Measurements from ENCODE around the gene FKBP1A.

DNA sequence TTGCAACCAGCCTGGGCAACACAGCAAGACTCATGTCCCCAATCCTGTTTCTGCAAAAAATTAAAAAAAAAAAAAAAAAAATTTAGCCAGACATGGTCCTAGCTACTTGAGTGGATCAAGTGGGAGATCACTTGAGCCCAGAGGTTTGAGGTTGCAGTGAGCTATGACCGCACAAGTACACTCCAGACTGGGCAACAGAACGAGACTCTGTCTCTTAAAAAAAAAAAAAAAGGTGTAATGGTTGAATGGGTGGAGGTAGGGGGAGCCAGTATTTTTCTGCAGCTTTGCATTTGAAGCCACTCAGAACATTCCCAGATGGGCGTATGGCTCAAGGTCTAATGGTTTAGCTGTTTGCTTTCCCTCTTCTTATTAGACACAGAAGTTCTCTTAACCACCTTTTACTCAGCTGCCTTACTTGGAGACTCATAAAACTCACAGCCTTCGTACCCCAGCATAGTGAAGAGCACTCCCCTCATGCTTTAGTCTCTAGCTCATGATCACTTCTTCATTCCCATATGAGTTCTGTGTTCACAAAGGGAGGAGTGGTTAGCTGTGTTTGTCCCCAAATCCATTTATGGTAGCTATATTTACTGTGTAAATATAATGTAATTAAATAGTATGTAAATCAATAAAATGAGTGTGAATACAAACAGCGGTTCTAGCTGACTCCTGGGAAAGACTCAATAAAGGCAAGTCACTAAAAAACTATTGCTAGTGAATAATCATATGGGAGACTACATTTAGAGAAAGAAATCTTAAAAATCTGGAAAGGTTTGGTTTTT lies 9.0 kb downstream of the FKBP1A start:
- no peak for TF ChIP-seq TAF1 (IDR thresholded peaks at IDR 0.05; ENCODE audit: borderline replicate concordance, low read depth, low read length)
- TF ChIP-seq POLR2A (IDR thresholded peaks at IDR 0.05; ENCODE audit: low read depth, low read length) = no peak
- TF ChIP-seq POLR2AphosphoS5 (IDR thresholded peaks at IDR 0.05; ENCODE audit: low read depth, low read length) = no peak

Measured in GM12892 (cell line).